AG08396 (cell line): Measurements from ENCODE around the gene PSG2.
"Not testable (repeated sequence)": the region's sequence is repeated elsewhere in the genome, so short reads cannot be mapped to it uniquely, and the experiment has no call there.

Source experiments
- DNase-seq: peaks from one replicate; pipeline ENCODE4 v3.0.0; 2012; ENCODE audit warnings: low spot score, mixed read lengths

The PSG2 gene

DNA sequence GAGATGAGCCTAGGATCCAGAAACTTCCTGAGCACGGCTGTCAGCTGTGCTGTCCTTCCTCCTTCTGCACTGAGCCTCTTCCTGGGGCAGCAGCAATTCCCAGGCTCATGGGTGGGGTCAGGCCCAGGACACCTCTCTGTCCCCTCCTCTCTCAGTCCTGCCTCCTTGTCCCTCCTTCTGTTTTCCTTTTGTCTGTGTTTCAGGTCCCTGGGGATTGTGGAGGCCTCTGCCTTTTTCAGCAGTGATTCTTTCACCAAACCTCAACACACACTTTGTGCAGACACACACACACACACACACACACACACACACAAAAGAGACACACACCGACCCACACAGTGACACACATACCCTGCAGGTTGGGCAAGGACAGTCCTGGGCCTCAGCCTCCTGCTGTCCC, at the start of gene PSG2:
Gene PSG2 (minus strand): TSS at position 101 of the 400 bp plus-strand sequence. CDS start 132 bp downstream, outside the sequence.
- DNase-seq = not testable (repeated sequence)

DNA sequence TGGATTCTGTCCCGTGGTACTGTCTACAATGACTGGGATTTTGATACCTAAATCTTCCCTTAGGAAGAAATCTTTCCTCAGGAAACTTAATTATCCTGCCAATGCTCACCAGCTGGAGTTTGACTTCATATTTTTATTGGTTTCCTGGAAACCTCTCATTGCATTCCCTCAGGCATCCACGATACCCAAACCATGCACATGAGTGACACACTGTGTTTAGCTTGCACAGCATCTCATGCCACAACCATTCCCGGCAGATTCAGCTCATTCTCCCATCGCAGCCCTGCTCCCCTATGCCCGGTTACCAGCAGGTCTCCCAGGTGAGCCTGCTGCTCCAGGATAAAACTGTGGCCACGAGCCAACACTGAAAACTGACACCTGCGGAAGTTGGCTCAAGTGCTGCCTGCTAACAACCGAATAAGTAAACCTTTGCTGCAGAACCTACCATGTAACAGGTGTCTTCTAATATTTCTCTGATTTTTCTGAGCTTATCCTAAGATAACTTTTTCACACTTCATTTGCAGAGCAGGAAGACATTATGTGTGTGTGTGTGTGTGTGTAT, 48.9 kb upstream of the PSG2 start:
- DNase-seq = not testable (repeated sequence)

DNA sequence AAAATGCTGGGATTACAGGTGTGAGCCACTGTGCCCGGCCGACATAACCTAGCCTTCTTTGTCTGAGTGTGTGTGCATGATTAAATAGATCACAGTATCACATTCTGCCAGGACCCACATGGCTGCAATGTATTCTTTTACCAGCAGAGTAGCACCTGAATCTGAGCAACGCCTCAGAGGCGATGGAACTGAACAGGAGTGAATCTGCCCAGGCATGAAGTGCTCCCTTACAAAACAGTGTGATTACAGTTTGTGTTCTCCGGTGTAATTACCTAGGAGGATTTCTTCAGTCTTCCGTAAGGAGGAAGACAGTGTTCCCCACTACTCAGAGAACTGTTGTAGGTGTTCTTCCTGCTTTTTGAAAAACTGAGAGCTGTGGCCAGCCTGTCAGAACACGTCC, 46.7 kb upstream of the PSG2 start:
- not testable (repeated sequence) for DNase-seq

DNA sequence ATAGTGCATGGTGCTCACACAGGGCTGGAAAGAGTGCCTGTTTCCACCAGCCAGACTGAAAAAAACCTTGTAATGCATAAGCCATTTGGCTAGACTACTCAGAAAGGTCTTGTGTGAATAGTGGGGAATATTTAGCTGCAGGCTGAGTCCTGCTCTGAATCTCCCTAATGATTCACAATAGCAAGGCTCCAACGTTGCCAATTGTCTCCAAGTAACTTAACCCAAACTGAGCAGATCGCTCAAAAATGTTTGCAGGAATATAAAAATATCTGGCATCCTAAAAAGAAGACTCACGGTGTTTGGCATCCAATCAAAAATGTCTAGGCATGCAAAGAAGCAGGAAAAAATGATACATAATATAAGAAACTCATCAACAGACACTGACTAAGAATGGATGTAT, 44.8 kb upstream of the PSG2 start:
- peak; percentile 21 for DNase-seq

DNA sequence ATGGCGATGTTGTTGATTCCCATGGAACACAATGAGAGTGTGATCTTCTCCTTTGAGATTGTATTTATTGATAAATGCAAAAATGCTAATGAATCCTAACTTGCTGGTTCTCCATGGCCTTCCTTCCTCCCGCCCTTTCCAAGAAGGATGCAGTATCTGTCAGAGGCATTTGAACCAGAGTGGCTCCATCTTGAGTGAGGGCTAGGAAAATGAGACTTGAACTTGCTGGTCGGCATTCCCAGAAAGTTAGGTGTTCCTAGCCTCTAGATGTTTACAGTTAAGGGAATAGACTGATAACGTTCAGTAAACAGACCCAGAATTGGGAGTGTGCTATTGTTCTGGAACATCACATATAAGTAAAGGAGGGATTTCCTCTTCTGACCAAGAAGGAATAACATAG, 44.2 kb upstream of the PSG2 start:
- DNase-seq = no peak

DNA sequence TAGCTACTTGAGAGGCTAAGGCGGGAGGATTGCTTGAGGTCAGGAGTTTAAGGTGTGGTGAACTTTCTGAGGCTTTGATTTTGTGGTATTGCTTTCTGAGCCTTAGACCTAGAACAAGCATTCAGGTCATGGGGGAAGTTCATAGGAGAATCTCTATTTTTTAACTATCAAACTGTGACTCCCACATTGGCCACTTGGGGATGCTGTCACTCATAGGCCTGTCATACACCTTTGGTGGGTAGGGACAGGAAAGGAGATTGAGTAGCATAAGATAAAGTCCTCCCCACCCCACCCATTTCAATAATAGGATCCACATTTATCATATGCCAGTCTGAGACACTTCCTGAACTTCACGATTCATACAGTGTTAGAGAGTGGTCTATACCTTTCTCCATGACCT, 41.9 kb upstream of the PSG2 start:
- no peak for DNase-seq

DNA sequence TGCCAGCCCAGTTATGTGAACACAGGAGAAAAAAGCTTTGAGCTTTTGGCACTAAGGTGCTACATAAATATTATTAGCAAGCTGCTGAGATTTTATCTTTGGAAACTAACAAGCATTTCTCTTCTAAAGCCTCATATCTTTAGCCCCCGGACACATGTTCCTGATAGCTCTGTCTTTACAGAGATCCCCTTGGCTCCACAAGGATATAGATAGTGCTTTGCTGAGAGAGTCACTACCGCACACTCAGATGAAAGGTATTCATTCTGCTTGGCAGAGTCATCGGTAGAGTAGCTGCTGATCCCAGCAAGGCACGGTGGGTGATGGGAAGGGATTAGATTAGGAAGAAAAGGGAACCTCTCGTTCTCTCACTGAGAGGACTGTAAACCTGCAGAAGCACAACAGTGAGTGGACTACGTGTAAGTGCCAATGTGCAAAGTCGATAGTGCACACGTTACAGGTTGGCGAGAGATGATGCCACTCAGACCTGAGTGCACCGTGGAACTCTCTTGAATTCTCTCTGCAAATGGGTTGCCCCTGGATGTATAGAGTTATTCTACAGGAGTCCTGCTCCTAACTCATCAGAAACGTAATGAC, 38.0 kb upstream of the PSG2 start:
- DNase-seq = peak; percentile 43

DNA sequence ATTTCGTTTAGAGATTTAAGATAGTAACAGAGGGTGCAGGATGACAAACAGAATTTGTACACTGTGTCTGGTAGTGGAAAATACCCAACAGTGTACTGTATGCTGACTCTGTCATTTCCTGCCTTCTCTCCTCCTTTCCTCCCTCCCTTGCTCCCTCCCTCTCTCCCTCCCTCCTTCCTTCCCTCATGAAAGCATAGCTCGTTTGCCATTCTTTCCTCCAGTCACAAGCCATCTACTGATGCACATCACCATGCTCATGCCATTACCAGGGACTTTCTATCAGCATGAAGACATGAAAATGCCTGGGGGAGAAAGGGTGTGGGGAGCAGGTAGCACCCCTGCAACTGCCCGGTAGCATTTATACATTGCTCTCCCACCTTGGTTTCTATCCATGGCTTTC, 37.0 kb upstream of the PSG2 start:
- not testable (repeated sequence) for DNase-seq

DNA sequence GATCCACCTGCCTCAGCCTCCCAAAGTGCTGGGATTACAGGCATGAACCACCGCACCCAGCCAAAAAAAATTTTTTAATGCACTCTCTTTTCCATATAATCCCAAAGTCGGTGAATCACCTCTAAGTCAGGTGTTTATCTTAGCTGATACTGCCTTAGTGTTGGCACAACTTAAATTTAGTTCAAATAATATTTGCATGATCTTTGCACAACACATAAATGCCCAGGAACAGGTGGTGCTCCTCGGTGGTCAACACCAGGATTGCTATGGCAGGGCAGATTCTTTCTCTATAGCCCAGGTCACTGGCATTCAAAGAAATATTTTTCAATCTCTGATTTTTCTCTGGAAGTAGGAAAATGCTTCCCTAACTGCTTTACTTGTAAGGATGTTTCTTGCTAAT, 33.9 kb upstream of the PSG2 start:
- not testable (repeated sequence) for DNase-seq

DNA sequence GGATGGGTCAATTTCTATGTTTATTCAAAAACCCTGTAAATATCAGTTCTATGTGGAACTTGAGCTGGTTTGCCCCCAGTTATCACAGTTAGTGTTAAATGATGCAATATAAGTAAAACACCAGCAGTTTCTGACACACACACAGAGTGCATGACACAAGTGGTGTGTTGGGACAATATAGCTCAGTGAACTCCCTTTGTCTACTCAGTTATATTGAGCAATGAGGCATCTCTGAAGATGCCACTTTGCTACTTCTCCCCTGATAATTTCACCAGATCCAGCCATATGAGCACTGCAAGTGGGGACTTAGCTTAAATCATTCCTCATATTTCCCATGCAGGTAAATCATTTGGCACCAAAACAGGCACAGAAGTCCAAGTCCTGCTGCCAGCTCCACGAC, 33.0 kb upstream of the PSG2 start:
- DNase-seq = not testable (repeated sequence)

DNA sequence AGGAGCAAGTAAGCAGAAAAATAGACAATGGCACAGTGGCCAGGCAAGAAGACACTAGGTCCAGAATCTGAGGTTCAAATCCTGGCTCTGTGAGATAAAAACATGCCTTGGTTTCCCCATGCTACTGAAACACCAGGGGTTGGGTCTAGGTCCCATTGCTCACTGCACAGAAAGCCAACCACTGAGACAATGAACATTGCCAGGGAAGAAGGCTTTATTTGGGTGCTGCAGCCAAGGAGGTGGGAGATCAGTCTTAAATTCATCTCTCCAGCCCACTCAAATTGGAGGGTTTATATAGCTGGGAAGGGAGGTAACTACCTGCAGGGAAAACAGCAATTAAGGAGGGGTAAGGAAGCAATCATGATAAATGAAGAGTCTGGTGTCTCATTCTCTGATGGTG, 32.6 kb upstream of the PSG2 start:
- DNase-seq = not testable (repeated sequence)

DNA sequence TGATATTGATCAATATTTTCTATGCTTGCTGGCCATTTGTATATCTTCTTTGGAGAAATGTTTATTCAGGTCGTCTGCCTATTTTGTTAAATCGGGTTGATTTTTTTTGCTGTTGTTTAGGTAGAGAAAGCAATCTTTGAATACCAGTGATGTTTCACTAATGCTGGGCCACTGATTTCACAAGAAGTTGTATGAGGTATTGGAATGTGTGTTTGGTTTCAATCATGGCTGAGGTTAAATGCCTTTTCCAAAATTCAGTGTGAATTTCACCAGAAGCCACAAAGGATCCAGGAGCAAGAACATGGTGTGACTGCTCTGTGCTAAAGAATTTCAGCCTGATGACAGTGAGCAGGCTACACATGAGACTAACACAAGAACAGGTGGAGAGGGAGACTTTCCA, 32.1 kb upstream of the PSG2 start:
- not testable (repeated sequence) for DNase-seq

DNA sequence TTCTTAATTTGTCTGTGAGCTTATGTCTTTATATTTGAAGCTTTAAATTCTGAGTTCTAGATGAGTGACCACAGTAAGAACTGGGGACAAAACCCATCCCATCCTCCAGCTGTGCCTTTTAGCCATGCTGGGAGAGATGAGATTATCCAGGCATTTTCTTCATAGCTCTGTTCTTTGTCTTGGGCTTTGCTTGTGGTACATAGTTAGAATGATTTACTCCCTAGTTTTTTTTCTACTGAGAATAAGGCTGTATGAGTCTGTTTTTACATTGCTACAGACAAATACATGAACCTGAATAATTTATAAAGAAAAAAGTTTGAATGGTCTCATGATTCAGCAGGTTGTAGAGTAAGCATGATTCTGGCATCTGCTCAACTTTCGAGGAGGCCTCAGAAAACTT, 24.9 kb upstream of the PSG2 start:
- DNase-seq = not testable (repeated sequence)

DNA sequence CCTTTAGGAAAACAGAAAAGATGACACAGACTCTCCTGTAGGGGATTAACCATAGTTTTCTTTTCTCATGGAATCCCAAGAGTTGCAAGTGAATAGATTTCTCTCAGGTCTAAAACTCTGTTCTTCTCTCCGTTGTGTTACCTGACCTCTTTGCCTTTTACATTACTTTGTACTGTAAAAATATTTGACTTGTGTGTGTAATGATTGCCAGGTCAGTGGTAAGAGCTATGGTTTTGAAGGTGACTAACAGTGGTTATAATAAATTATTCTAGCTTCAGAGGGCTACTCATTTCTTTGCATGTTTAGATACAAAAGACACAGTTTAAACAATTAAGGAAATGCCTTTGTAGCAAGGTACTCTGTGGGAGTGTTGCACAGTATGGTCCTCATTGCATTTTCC, 23.0 kb upstream of the PSG2 start:
- no peak for DNase-seq

DNA sequence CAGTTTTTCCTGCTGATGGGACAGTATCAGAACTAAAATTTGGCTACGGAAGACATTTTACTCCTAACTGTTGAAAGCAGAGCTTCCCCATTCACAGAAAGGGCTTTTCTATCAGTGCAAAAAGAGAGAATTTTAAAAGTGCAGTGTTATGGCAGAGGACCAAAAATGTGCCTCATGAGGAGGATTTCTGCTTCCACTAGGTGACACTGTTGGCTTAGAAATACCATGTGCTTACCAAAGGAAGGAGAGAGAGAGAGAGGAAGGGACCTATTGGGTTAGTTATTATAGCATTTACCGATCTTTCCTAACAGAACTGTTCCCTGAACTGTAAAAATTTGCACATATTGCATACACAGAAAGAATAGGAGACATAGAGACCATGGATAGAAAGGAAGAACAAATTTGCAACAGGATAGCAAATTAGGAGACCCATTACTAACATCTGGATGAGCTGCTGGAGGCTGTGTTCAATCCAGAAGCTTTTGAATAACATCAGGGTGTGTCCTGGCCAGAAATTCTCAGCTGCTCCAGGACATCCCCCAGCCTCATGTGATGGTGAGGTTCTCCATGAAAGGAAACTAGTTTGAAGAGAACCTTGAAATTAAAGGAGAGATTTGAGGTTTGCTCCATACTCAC, 21.8 kb upstream of the PSG2 start:
- DNase-seq = not testable (repeated sequence)

DNA sequence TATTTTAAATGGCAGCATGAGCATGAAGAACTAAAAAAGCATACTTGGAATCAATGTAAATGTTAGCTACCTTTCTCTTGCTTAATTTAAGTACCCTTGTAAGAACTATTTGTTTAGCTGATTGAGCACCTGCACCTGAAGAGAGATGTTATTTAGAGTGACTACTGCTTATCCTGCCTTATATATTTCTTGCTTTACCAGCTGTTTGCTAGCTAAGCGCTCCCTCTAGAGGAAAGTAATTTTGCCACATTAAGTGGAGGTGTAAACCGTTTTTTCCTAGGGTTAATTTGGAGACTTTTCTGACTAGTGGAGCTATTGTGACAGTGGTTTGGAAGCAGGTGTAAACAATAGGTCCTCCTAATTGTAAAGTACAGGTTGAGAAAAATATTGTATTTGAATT, 19.4 kb upstream of the PSG2 start:
- no peak for DNase-seq

DNA sequence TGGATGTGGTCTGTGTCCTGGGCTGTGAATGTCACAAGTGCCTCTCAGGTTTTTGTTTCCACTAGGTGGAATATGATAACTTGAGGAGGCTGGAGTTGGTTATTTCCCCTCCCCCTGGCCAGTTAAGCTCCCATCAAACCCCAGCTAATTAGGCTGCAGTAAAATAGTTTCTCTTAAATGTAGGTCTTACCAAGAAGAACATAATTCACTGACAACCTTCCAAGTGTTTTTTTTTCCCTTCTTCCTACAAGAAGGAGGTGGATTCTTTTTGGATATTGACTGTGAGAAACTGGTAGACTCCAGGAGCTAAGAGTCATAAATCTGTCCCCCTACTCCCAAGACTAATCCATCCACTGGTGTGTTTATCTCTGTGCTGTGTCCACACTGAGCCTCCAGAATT, 15.9 kb upstream of the PSG2 start:
- not testable (repeated sequence) for DNase-seq

DNA sequence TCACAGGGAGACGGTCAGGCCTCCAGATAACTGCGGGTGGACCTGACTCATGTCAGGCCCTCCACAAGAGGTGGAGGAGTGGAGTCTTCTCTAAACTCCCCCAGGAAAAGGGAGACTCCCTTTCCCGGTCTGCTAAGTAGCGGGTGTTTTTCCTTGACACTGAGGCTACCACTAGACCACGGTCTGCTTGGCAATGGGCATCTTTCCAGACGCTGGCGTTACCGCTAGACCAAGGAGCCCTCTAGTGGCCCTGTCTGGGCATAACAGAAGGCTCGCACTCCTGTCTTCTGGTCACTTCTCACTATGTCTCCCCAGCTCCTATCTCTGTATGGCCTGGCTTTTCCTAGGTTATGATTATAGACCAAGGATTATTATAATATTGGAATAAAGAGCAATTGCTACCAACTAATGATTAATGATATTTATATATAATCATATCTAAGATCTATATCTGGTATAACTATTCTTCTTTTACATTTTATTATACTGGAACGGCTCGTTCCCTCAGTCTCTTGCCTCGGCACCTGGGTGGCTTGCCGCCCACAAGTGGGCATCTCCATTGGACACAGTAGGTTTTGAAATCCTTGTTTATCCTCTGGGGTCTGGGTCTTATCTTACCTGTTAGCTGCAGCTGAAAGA, 5.3 kb upstream of the PSG2 start:
- not testable (repeated sequence) for DNase-seq

DNA sequence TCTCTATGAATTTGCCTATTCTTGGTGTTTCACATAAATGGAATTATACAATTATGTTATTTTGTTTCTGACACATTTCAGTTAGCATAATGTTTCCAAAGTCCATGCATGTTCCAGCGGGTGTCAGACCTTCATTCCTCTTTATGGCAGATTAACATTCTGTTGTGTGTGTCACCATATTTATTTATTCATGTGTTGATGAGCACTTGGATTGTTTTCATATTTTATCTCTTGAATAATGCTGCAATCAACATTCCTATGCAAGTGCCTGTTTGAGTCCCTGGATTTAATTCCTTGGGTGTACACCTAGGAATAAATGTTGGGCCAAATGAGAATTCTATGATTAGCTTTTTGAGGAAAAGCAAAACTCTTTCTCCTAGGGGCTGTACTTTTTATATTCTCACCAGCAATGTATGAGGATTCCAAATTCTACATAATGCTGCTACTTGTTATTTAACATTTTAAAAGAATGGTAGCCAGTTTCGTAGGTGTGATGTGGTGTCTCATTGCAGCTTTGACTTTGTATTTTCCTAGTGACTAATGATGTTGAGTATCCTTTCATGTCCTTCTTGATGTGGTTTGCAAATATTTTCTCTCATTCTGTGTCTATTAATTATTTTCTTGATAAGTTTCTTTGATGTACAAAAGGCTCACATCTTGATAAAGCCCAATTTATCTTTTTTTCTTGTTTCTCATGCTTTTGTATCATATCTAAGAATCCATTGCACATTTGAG, 3.5 kb upstream of the PSG2 start:
- not testable (repeated sequence) for DNase-seq

DNA sequence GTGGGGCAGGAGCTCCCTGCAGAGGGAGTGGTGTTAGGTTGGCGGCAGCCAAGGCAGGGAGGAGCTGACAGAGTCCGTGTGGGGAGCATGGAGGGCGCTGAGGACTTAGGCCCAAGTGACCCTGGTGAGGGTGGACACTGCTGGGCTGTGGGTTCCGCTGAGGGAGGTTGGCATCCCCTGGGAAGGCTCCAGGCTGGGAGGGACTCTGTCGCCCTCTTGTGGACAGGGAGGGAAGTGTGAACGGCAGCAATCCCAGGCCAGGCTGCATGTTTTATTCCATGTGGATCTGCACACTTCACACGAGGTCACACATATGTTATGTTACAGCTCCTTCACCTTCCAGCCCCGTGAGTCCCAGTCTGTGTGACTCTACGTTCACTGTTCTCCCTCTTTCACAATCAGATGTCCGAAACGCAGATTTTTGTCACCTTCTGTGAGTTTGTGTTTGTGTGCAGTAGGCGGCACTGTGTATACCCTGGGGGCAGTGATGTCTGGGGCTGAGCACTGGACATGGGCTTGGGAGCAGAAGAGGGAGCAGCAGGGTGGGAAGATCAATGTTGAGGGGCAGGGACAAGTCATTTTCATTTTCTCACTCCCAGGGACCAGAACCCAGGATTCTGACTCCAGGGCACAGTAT, 1.8 kb upstream of the PSG2 start:
- not testable (repeated sequence) for DNase-seq

DNA sequence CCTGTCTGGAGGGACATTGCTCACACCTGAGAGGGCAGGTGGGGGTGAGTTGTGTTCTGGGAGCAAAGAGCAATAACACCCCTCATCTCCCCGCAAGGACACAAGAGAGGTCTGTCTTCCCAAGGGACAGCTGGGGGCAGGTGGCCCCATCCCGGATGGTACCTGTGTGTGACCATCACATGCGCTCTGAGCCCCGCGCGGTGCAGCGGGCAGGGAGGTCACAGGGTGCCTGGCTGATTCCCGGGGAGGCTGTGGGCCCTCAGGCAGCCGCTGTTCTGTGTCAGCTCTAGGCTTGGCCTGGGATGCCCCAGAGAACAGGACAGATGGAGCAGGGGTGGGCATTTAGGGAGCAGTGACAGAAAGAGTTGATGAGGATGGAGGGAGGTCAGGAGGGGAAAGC, 1.2 kb upstream of the PSG2 start:
- not testable (repeated sequence) for DNase-seq

DNA sequence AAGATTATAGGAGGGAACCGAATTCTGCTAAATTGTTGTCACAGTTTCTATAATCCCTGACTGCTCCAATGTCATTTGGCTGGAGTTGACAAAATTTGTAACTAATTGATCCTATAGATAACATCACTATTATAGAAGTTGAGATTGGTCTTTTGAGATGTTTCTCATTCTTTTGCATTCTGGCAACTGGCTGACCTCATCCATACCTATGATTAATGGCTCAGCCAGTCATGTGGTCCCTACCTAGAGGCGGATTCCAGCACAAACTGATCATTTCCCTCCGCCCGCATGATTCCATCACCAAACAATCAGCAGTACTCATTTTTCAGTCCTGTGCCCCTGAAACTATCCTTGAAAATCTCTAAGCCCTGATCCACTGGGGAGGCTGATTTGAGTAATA, 4.2 kb downstream of the PSG2 start:
- DNase-seq = peak; percentile 39
